GM12892 (cell line): ENCODE results near the gene TGM3.

Experiments
- POLR2A ChIP-seq: IDR thresholded peaks from 2 replicates; pipeline ENCODE4 v1.6.1; 2011; ENCODE audit warnings: low read depth, low read length, control low read depth
- POLR2AphosphoS5 ChIP-seq: IDR thresholded peaks from 2 replicates; pipeline ENCODE4 v1.6.1; 2011; ENCODE audit warnings: low read depth, low read length, control low read depth
- TAF1 ChIP-seq: IDR thresholded peaks from 2 replicates; pipeline ENCODE4 v1.6.1; 2011; ENCODE audit warnings: low read depth, mild to moderate bottlenecking, control low read depth, low read length, borderline replicate concordance

DNA sequence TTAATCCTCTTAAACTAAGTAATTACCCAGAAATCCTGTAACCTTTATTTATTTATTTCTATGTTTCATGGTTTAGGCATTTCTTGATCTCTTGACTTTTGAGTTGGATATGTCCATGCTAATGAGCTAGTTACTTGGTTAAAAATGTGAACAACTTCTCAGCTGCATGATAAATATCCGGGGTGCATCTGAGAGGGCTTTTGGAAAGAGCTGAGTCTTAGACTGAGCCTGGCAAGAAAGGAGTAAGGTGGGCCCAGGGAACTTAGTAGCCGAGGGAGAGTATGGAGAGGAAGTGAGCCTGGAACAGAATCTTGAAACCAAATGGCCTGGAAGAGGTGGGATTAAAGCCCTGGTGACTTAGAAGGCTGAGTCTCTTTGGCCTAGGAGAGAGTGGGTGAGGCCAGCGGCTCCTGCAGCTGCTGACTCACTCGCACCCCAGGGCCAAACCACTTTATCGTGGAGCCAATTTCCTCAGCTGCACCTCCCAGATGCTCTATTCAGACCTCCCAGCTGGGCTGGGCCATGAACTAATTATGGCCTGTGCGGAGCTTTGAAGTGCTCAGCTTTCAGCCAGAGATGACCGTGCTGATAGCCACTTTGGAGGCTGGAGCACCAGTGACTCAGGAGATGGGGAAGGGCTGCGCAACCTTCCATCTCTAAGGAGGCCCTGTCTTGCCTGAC lies 19.1 kb downstream of the TGM3 start:
- no peak for TF ChIP-seq POLR2AphosphoS5
- TF ChIP-seq POLR2A, result no peak
- TF ChIP-seq TAF1, result no peak
